H1 (cell line): ENCODE results near the gene PLCB2. TPM values are rescaled to one million over a fixed set of nuclear protein-coding genes. Genes with fewer than 3 reads are reported as not detected.

Experiments
- CTCF ChIA-PET: fragments of 300-600 bp; sonication (Branson Sonifier 250); formaldehyde crosslinking; loops from one replicate; lab custom pipeline; 2021; ENCODE audit not compliant: partially characterized antibody; lab: Charles Lee
- POLR2A ChIA-PET: fragments of 300-600 bp; sonication (Branson Sonifier 250); formaldehyde crosslinking; loops from one replicate; lab custom pipeline; 2021; ENCODE audit warnings: inconsistent platforms; ENCODE audit not compliant: partially characterized antibody; lab: Charles Lee
- DNase-seq, 2 experiments: peaks; one replicate each; pipeline versions ENCODE4 v3.0.0 to v3.0.0-alpha.2; 2010 to 2022; ENCODE audit warnings: low spot score in 2 of 2, low read depth in 1 of 2, mixed read lengths in 1 of 2
- FAIRE-seq: peaks from 2 replicates; lab custom pipeline; 2011; peaks lifted over from hg19 to GRCh38; lab: Jason Lieb, UNC
- H2AFZ ChIP-seq: 2 replicates; pipeline ENCODE4 v1.8.1; 2012; ENCODE audit warnings: low read length, inconsistent platforms
- H2AK5ac ChIP-seq: 2 replicates; pipeline ENCODE4 v1.6.1; 2013; ENCODE audit warnings: low read depth, low read length
- H2BK120ac ChIP-seq: replicated peaks from 2 replicates; pipeline ENCODE3; 2013; ENCODE audit warnings: low read depth, low read length, inconsistent platforms
- H2BK12ac ChIP-seq: 2 replicates; pipeline ENCODE4 v1.6.1; 2013; ENCODE audit warnings: low read depth, low read length
- H2BK15ac ChIP-seq: 2 replicates; pipeline ENCODE4 v1.6.1; 2013; ENCODE audit warnings: low read length
- H2BK20ac ChIP-seq: 2 replicates; pipeline ENCODE4 v1.6.1; 2013; ENCODE audit warnings: low read length
- H2BK5ac ChIP-seq: 2 replicates; pipeline ENCODE4 v1.6.1; 2013; ENCODE audit warnings: low read depth, low read length
- H3K14ac ChIP-seq: 2 replicates; pipeline ENCODE4 v1.6.1; 2013; ENCODE audit warnings: inconsistent platforms; ENCODE audit not compliant: insufficient read length
- H3K18ac ChIP-seq: 2 replicates; pipeline ENCODE4 v1.6.1; 2013; ENCODE audit warnings: low read length; ENCODE audit errors: extremely low read depth
- H3K23ac ChIP-seq: 2 replicates; pipeline ENCODE4 v1.6.1; 2013; ENCODE audit warnings: inconsistent platforms; ENCODE audit not compliant: insufficient read length
- H3K23me2 ChIP-seq: 2 replicates; pipeline ENCODE4 v1.6.1; 2013; ENCODE audit warnings: low read depth, low read length
- H3K27ac ChIP-seq: 2 replicates; pipeline ENCODE4 v1.6.1; 2011; ENCODE audit warnings: low read depth, low read length, inconsistent platforms
- H3K27me3 ChIP-seq, 4 experiments: replicated peaks in 1 of 4; 1 replicate in 1 of 4; 2 replicates in 3 of 4; pipeline versions ENCODE4 v1.6.1 to v1.8.1; 2011 to 2013; ENCODE audit warnings: low read length in 3 of 4, mild to moderate bottlenecking in 3 of 4, inconsistent platforms in 2 of 4, mixed read lengths in 2 of 4, moderate library complexity in 1 of 4; ENCODE audit not compliant: control insufficient read depth in 3 of 4, insufficient read depth in 3 of 4; ENCODE audit errors: extremely low read depth in 1 of 4
- H3K36me3 ChIP-seq, 4 experiments: 2 replicates each; pipeline versions ENCODE4 v1.6.1 to v1.8.1; 2011 to 2013; ENCODE audit warnings: mild to moderate bottlenecking in 4 of 4, low read length in 3 of 4, moderate library complexity in 2 of 4, control low read depth in 1 of 4, inconsistent platforms in 1 of 4; ENCODE audit not compliant: insufficient read depth in 4 of 4, control insufficient read depth in 2 of 4
- H3K4ac ChIP-seq: replicated peaks from 2 replicates; pipeline ENCODE3; 2013; ENCODE audit warnings: low read length, low read depth, mixed read lengths, inconsistent platforms; ENCODE audit not compliant: insufficient read length
- H3K4me1 ChIP-seq, 4 experiments: replicated peaks in 1 of 4; 1 replicate in 1 of 4; 2 replicates in 3 of 4; pipeline versions ENCODE4 v1.6.1 to v1.8.1; 2011 to 2013; ENCODE audit warnings: low read length in 3 of 4, inconsistent platforms in 2 of 4, mixed read lengths in 1 of 4; ENCODE audit not compliant: insufficient read depth in 4 of 4, control insufficient read depth in 3 of 4
- H3K4me2 ChIP-seq, 2 experiments: 2 replicates each; pipeline versions ENCODE4 v1.6.1 to v1.8.1; 2011 to 2013; ENCODE audit warnings: low read depth in 2 of 2, low read length in 2 of 2, control low read depth in 1 of 2, inconsistent platforms in 1 of 2, mild to moderate bottlenecking in 1 of 2; ENCODE audit not compliant: insufficient read depth in 1 of 2
- H3K4me3 ChIP-seq, 4 experiments: fragments of 200-600, 300-600 bp in 1 of 4; sonication (generic), shearing (Covaris generic), sonication (Bioruptor Twin) in 1 of 4; 2 replicates each; pipeline versions ENCODE4 v1.5.1 to v1.8.1; 2011 to 2016; ENCODE audit warnings: low read length in 4 of 4, low read depth in 3 of 4, control low read depth in 2 of 4, inconsistent platforms in 2 of 4, mild to moderate bottlenecking in 2 of 4, mixed read lengths in 1 of 4, moderate library complexity in 1 of 4; ENCODE audit not compliant: insufficient read depth in 2 of 4; ENCODE audit errors: extremely low read depth in 1 of 4
- H3K56ac ChIP-seq: replicated peaks from 2 replicates; pipeline ENCODE3; 2013; ENCODE audit warnings: low read depth, mild to moderate bottlenecking, mixed read lengths, low read length, inconsistent platforms; ENCODE audit not compliant: insufficient read length
- H3K79me1 ChIP-seq: 2 replicates; pipeline ENCODE4 v1.6.1; 2013; ENCODE audit warnings: low read depth, low read length, control low read depth
- H3K79me2 ChIP-seq, 2 experiments: 2 replicates each; pipeline versions ENCODE4 v1.6.1 to v1.8.1; 2012 to 2013; ENCODE audit warnings: low read length in 2 of 2, mild to moderate bottlenecking in 2 of 2, inconsistent platforms in 1 of 2; ENCODE audit not compliant: insufficient read depth in 2 of 2, control insufficient read depth in 1 of 2
- H3K9ac ChIP-seq, 4 experiments: replicated peaks in 1 of 4; 1 replicate in 1 of 4; 2 replicates in 3 of 4; pipeline versions ENCODE4 v1.6.1 to v1.8.1; 2011 to 2013; ENCODE audit warnings: low read depth in 3 of 4, low read length in 3 of 4, control low read depth in 2 of 4, mild to moderate bottlenecking in 2 of 4, moderate library complexity in 2 of 4, inconsistent platforms in 1 of 4; ENCODE audit errors: extremely low read depth in 1 of 4
- H3K9me3 ChIP-seq, 2 experiments: 2 replicates each; pipeline versions ENCODE4 v1.6.1 to v1.8.1; 2012 to 2013; ENCODE audit warnings: mild to moderate bottlenecking in 2 of 2, moderate library complexity in 2 of 2, control low read depth in 1 of 2, inconsistent platforms in 1 of 2, low read depth in 1 of 2, low read length in 1 of 2, mixed read lengths in 1 of 2; ENCODE audit not compliant: insufficient read depth in 2 of 2
- H4K20me1 ChIP-seq, 2 experiments: replicated peaks in 1 of 2; 2 replicates each; pipeline versions ENCODE3 to v1.8.1; 2011 to 2013; ENCODE audit warnings: inconsistent platforms in 2 of 2, low read length in 2 of 2, mild to moderate bottlenecking in 1 of 2; ENCODE audit not compliant: insufficient read depth in 2 of 2, control insufficient read depth in 1 of 2
- H4K5ac ChIP-seq: 2 replicates; pipeline ENCODE4 v1.6.1; 2013; ENCODE audit warnings: low read length, low read depth, mixed read lengths, inconsistent platforms; ENCODE audit not compliant: insufficient read length
- H4K8ac ChIP-seq: 2 replicates; pipeline ENCODE4 v1.8.0; 2013; ENCODE audit warnings: mild to moderate bottlenecking, moderate library complexity, low read length, inconsistent platforms; ENCODE audit not compliant: insufficient read depth; ENCODE audit errors: extremely low read depth
- H4K91ac ChIP-seq: replicated peaks from 2 replicates; pipeline ENCODE3; 2013; ENCODE audit warnings: low read length, mixed read lengths, inconsistent platforms; ENCODE audit not compliant: insufficient read length
- CHD1 ChIP-seq: IDR thresholded peaks from 2 replicates; pipeline ENCODE4 v1.6.1; 2012; ENCODE audit warnings: low read depth, low read length, improper control_type of control experiment
- CHD2 ChIP-seq: IDR thresholded peaks from 2 replicates; pipeline ENCODE4 v1.6.1; 2012; ENCODE audit warnings: low read length, improper control_type of control experiment
- KDM4A ChIP-seq: IDR thresholded peaks from one replicate; pipeline ENCODE4 v1.7.1; 2012; ENCODE audit warnings: low read depth, mild to moderate bottlenecking, moderate library complexity, low read length, inconsistent platforms; ENCODE audit not compliant: severe bottlenecking
- NRF1 ChIP-seq: IDR thresholded peaks from 2 replicates; pipeline ENCODE4 v1.6.1; 2011; ENCODE audit warnings: mild to moderate bottlenecking, low read depth, low read length, improper control_type of control experiment
- RAD21 ChIP-seq, 2 experiments: IDR thresholded peaks in 1 of 2; conservative IDR thresholded peaks in 1 of 2; 2 replicates each; pipeline ENCODE4 v1.6.1; 2011; ENCODE audit warnings: low read depth in 2 of 2, low read length in 2 of 2, improper control_type of control experiment in 1 of 2, inconsistent platforms in 1 of 2, mild to moderate bottlenecking in 1 of 2, moderate library complexity in 1 of 2
- RFX5 ChIP-seq: IDR thresholded peaks from 2 replicates; pipeline ENCODE4 v1.6.1; 2011; ENCODE audit warnings: low read depth, low read length, improper control_type of control experiment, borderline replicate concordance
- SIRT6 ChIP-seq: IDR thresholded peaks from one replicate; pipeline ENCODE4 v1.7.1; 2012; ENCODE audit warnings: low read length, inconsistent platforms
- SIX5 ChIP-seq: IDR thresholded peaks from 2 replicates; pipeline ENCODE4 v1.6.1; 2011; ENCODE audit warnings: mild to moderate bottlenecking, low read depth, low read length
- SRF ChIP-seq: IDR thresholded peaks from 2 replicates; pipeline ENCODE4 v1.6.1; 2011; ENCODE audit warnings: mild to moderate bottlenecking, low read depth, low read length, moderate library complexity
- TAF1 ChIP-seq: IDR thresholded peaks from 2 replicates; pipeline ENCODE4 v1.6.1; 2011; ENCODE audit warnings: mild to moderate bottlenecking, low read depth, low read length
- TAF7 ChIP-seq: optimal IDR thresholded peaks from 2 replicates; pipeline ENCODE3; 2011; ENCODE audit warnings: low read depth, mild to moderate bottlenecking, inconsistent platforms, low read length, moderate library complexity, borderline replicate concordance
- TEAD4 ChIP-seq: IDR thresholded peaks from 2 replicates; pipeline ENCODE4 v1.6.1; 2012; ENCODE audit warnings: low read depth, low read length, inconsistent platforms, mixed read lengths
- YY1 ChIP-seq: IDR thresholded peaks from 2 replicates; pipeline ENCODE4 v1.6.1; 2011; ENCODE audit warnings: low read depth, mild to moderate bottlenecking, low read length
- WGBS, 2 experiments: shearing (Covaris generic) in 1 of 2; methylation state at CpG; one replicate each; pipeline versions ENCODE4 v1.1.6 to v1.1.7; 2013 to 2015; ENCODE audit warnings: low lambda C conversion rate in 2 of 2, mixed read lengths in 2 of 2, inconsistent platforms in 1 of 2, low coverage in 1 of 2, missing lambda C conversion rate in 1 of 2; ENCODE audit not compliant: insufficient replicate concordance in 2 of 2, insufficient coverage in 1 of 2, insufficient read length in 1 of 2; ENCODE audit errors: extremely low coverage in 1 of 2, missing lambda C conversion rate in 1 of 2; 5-methylcytosine and 5-hydroxymethylcytosine counted together
- polyA plus RNA-seq, 7 experiments: library from polyadenylated mRNA; depleted of rRNA in 3 of 7; stranded (reverse) in 5 of 7; unstranded in 2 of 7; fragments of >200 nt in 5 of 7; fragments of 200-250 nt in 2 of 7; gene quantifications; 1 replicate in 5 of 7; 2 replicates in 1 of 7; 4 replicates in 1 of 7; pipeline versions ENCODE4 v1.2.1 to v1.2.3, GENCODE V29; 2011 to 2013; ENCODE audit warnings: missing spikeins in 2 of 7, mixed read lengths in 2 of 7
- total RNA-seq: library from RNA; stranded (reverse); fragmentation: NEBNext Ultra II Directional; extraction: Animal tissue kit (Norgen Biotek cat#: 25700); gene quantifications from 2 replicates; pipeline ENCODE4 v1.2.1, GENCODE V29; 2021

The PLCB2 gene
- total and polyA plus RNA-seq, 2 of the 8 experiments (the other 6 are each of a cell fraction or from before 2014, with no cell fraction given) = 7.2 to 8.4 TPM

GRCh38 chr15:40248006-40248783, 59.5 kb downstream of the PLCB2 start:
- no peak overlapping the region; the same call in 1 of the 2 replicates for H4K8ac ChIP-seq
- DNase-seq = no peak
- H3K9ac ChIP-seq = no peak overlapping the region; a peak in 1 of 7 replicates
- H3K4me3 ChIP-seq = no peak overlapping the region
- no peak overlapping the region for H3K23ac ChIP-seq
- H2BK20ac ChIP-seq = no peak overlapping the region
- H3K4me2 ChIP-seq = no peak overlapping the region
- no peak overlapping the region for H2AFZ ChIP-seq
- no peaks in the 10 kb centered on the region for H3K36me3 ChIP-seq
- no peak overlapping the region for H2BK15ac ChIP-seq
- FAIRE-seq = no peak
- H3K9me3 ChIP-seq = no peaks in the 10 kb centered on the region
- H3K79me2 ChIP-seq = no peaks in the 10 kb centered on the region
- H3K79me1 ChIP-seq = no peaks in the 10 kb centered on the region
- no peak overlapping the region for H2AK5ac ChIP-seq
- no peak overlapping the region for H4K91ac ChIP-seq
- ChIA-PET POLR2A (interaction anchor here (0.8 to 6.7 kb wide), 5 partner anchors 8 to 90 kb away, joined by 3 to 47 read pairs (median 3); partner anchors contain the start of gene PAK6), CTCF (interaction anchor here (0.7 to 46.3 kb wide), 8 partner anchors 8 to 142 kb away, joined by 3 to 1340 read pairs (median 6); partner anchors contain the start of gene PAK6)
- no peak overlapping the region for H2BK12ac ChIP-seq
- no peak overlapping the region for H3K27ac ChIP-seq
- no peak overlapping the region for H2BK120ac ChIP-seq
- WGBS, 2 experiments = 84% methylated on average over 17 of the region's 17 CpGs; no CpG with 5 or more reads in 1 of the 2 experiments
- H3K56ac ChIP-seq = no peak overlapping the region
- no peak overlapping the region for H3K4ac ChIP-seq
- no peak overlapping the region for H2BK5ac ChIP-seq
- peaks cover 0 to 16% (median 14%) of the 10 kb centered on the region in 4 experiments; a peak in 6 of 7 replicates for H3K4me1 ChIP-seq
- H3K27me3 ChIP-seq = peaks cover 7 to 25% (median 18%) of the 10 kb centered on the region in 4 experiments; a peak in 6 of 7 replicates
- H3K18ac ChIP-seq = no peak overlapping the region
- no peak overlapping the region for H4K5ac ChIP-seq
- no peak overlapping the region for H3K14ac ChIP-seq
- H3K23me2 ChIP-seq = peaks cover 7% of the 10 kb centered on the region; the same call in 1 of the 2 replicates
- H4K20me1 ChIP-seq = no peaks in the 10 kb centered on the region
- TF ChIP-seq KDM4A = no peak
- TF ChIP-seq SIRT6 = no peak
- TF ChIP-seq CHD1 = no peak
- no peak for TF ChIP-seq RFX5
- no peak for TF ChIP-seq SRF
- no peak for TF ChIP-seq TAF1
- TF ChIP-seq TAF7 = no peak
- no peak for TF ChIP-seq YY1
- TF ChIP-seq NRF1 = no peak
- no peak for TF ChIP-seq RAD21 (IDR thresholded peaks at IDR 0.05 in 1 of 2, conservative IDR thresholded peaks at IDR 0.05 in 1 of 2; ENCODE audit: low read depth in 2 of 2, low read length in 2 of 2)
- no peak for TF ChIP-seq CHD2
- no peak for TF ChIP-seq TEAD4
- no peak for TF ChIP-seq SIX5
